ENCODE data around the gene SHB.

GRCh38 chr9:37926737-37927118, 142.3 kb downstream of the SHB start:
- no peak for TF ChIP-seq POLR2A (IDR thresholded peaks at IDR 0.05)
- no peak for TF ChIP-seq CTCF (IDR thresholded peaks at IDR 0.05)

All from lower leg skin (tissue), 3 donors.